KOPT-K1 (cell line): Measurements from ENCODE around the gene MAP4K1.
"Not testable (repeated sequence)": the region's sequence is repeated elsewhere in the genome, so short reads cannot be mapped to it uniquely, and the experiment has no call there.

Source experiments
- H3K27ac ChIP-seq: fragments of 200-600 bp; sonication (generic); 2 replicates; pipeline ENCODE4 v1.5.1; 2016; ENCODE audit warnings: antibody characterized with exemption, mild to moderate bottlenecking, low read depth, low read length; ENCODE audit not compliant: poor library complexity, severe bottlenecking
- H3K36me3 ChIP-seq: fragments of 200-600 bp; sonication (generic); 2 replicates; pipeline ENCODE4 v1.5.1; 2017; ENCODE audit warnings: antibody characterized with exemption, mild to moderate bottlenecking, low read length, moderate library complexity; ENCODE audit not compliant: insufficient read depth
- H3K9me3 ChIP-seq: fragments of 200-600 bp; sonication (generic); 2 replicates; pipeline ENCODE4 v1.5.1; 2017; ENCODE audit warnings: antibody characterized with exemption, low read length, mild to moderate bottlenecking; ENCODE audit not compliant: insufficient read depth, poor library complexity, severe bottlenecking

The MAP4K1 gene

DNA sequence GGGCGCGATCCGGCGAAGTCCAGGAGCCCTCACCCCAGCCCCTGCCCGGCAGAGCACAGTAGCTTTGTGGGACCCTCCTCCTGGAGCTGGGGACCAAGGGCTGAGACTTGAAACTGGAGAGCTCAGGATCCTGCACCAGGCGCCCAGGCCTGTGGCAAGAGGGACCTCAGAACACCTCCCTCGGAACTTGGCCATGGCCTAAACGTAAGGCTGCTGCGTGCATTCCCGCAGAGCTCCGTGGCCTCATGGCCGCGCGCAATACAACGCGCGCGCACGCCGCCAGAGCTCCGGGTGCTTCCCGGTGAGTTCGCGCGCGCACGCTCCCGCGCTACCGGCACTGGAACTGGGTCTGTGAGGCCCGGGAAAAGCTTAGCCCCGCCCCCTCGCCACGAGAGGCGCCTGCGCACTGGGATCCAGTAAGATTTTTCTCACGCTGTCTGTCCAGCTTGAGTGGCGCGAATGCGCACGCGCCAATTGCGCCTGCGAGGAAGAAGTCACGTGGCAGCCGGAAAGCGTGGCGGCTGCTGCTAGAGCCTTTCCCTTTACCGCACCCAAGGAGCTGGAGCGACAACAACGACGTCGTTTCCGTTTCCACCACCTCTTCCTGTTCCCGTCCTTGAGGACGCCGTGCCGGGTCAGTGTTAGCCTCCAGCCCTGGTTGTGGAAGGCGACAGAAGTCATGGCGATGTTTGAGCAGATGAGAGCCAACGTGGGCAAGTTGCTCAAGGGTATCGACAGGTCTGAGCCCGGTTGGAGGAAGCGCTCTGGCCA, 1.0 kb upstream of the MAP4K1 start, which contains the start of gene EIF3K:
Gene EIF3K, plus strand, starts transcription at position 599 of the 771 bp plus-strand sequence. Its CDS starts 81 bp downstream, at position 680.
- peaks cover 48% of the 10 kb centered on the region for H3K36me3 ChIP-seq
- peak within 1 kb of the TSS; percentile 93 for H3K27ac ChIP-seq
- H3K9me3 ChIP-seq: no peaks in the 10 kb centered on the region

DNA sequence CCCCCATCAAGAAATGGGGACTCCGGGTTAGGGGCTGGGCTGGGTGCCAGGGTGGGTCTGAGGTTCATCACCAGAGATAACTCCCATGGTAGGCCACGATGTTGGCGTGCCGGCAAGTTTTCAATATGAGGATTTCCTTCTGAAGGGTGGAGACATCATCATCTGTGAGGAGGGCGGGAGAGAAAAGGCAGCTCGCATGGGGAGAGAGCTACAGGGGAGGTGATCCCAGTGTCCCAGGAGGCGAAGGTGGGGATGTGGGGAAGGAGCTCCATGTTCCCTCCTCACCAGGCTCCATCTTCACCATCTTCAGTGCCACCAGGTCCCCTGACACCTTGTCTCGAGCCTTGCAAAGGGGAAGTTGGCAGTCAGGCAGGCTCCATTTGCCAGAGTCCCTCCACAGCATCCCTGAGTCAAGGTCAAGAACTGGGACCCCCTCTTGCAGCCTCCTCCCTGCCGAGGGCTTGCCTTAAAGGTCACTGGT, 430 bp downstream of the MAP4K1 start:
- peak overlapping the region; percentile 93 for H3K27ac ChIP-seq
- H3K9me3 ChIP-seq: no peaks in the 10 kb centered on the region
- peaks cover 50% of the 10 kb centered on the region for H3K36me3 ChIP-seq

DNA sequence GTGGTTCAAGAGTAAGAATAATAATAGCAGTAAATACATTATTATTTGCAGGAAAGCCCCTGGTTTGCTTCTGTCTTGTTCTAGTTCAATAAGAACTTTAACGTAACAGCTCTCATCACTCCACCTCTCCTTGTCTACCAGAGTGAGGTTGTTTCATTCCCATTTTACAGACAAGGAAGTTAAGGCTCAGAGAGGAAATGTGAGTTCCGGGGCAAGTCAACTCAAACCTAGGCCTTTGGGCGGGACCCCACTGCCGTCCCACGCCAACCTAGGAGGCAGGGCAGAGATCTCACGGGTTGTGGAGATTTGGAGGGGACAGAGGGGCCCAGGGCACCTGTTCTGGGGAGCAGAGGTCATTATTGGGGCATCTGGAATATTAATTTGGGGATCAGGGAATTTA, 1.5 kb downstream of the MAP4K1 start:
- H3K36me3 ChIP-seq: peaks cover 41% of the 10 kb centered on the region
- no peaks in the 10 kb centered on the region for H3K9me3 ChIP-seq
- peak overlapping the region; percentile 93 for H3K27ac ChIP-seq

DNA sequence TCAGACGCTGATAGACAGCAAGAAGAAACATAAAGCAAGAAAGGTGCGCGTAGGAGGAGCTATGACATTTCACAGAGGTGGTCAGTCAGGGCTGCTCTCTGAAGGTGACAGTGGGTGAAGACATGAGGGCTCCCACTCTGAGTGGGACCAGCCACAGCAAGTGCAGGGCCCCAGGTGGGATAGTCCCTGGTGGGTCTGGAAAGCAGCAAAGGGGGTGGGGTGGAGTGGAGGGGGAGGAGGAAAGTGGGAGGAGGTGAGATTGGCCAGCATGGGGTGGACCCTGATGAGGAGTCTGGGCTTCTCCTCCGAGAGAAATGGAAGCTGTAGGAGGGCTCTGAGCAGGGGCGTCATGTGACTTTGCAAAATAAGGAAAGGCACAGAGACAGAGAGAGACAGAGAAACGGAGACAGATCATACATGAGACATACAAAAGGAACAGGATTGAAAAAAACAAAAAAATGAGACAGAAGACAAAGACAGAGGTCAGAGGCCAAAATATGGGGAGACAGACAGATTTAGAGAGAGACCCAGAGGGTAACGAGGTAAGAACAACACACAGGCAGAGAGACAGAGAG, 2.7 kb downstream of the MAP4K1 start:
- Histone ChIP-seq H3K36me3 (peaks cover 38% of the 10 kb centered on the region), H3K27ac (no peak overlapping the region), H3K9me3 (no peaks in the 10 kb centered on the region)

DNA sequence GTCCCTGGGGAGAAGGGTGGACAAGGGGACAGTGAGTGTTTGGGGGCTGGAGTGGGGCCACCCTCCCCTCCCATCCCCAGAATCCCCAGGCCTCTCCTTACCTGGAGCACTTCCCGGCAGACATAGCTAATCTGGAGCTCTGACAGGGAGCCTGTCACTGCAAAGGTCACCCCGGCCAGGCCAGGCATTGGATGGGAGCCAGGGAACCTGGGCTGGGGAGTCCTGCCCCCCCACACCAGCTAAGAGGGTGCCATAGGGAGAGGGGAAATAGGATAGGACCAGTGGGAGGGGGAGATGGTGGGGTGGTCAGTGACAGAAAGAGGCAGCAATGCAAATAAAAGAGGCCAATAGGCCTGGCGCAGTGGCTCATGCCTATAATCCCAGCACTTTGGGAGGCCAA, 3.5 kb downstream of the MAP4K1 start:
- H3K36me3 ChIP-seq: peaks cover 43% of the 10 kb centered on the region
- H3K27ac ChIP-seq: no peak overlapping the region
- no peaks in the 10 kb centered on the region for H3K9me3 ChIP-seq

DNA sequence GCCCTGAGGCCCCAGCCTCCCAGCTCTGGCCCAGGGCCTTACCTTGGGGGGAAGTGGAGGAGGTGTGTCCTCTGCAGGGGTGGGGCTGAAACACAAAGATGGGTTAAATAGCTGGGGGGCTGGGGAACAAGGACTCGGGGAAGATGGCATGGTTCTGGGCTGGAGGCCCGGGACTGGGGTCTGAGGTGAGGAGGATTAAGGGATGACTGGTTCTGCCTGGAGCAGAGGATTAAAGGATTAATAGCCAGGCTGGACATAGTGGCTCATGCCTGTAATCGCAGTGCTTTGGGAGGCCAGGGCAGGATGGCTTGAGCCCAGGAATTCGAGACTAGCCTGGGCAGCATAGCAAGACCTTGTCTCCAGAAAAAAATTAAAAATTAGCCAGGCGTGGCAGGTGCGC, 11.6 kb downstream of the MAP4K1 start:
- Histone ChIP-seq H3K9me3 (no peaks in the 10 kb centered on the region), H3K36me3 (peaks cover 64% of the 10 kb centered on the region), H3K27ac (no peak overlapping the region)

DNA sequence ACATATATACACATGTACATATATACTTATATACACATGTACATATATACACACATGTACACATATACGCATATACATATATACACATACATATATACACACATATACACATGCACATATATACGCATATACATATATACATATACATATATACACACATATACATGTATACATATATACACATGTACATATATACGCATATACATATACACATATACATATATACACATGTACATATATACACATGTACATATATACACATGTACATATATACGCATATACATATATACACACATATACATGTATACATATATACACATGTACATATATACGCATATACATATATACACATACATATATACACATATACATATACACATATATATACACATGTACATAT, 14.9 kb downstream of the MAP4K1 start:
- peaks cover 50% of the 10 kb centered on the region for H3K36me3 ChIP-seq
- H3K27ac ChIP-seq, H3K9me3 ChIP-seq: not testable (repeated sequence)

DNA sequence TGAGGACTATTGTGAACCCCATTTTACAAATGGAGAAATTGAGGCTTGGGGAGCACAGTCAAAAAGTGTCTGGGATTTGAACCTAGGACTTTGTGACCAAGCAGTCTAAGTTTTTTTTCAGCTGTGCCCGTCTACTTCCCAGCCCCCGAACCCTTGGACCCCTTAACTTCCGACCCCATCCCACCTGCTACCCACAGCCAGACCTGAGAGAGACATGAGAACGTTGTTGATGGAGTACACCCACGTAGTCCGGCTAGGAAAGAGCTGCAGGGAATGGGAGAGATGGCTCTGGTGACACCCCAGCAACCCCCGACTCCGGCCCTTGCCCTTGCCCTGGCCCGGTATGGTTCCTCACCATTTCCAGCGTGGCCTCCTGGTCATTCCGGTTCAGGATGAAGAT, 18.0 kb downstream of the MAP4K1 start:
- Histone ChIP-seq H3K36me3 (peaks cover 45% of the 10 kb centered on the region), H3K27ac (no peak overlapping the region), H3K9me3 (no peaks in the 10 kb centered on the region)

DNA sequence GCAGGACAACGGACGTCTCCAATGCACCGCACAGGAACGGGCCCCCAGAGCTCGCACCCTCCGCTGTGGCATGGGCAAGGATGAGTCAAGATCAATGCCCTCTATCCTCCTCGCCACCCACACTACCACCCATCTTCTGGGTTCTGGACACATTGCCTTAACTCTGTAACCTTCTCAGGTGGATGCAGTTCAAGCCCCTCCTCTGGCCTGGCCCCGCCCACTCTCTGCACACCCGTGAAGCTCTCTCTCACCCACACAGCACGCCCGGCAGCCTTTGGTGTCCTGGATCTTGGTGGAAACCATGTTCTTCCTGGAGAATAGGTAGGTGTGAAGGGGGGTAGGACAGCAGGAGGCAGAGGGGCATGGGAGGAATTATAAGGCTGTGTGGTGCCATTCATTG, 20.7 kb downstream of the MAP4K1 start:
- Histone ChIP-seq H3K36me3 (peaks cover 63% of the 10 kb centered on the region), H3K27ac (no peak overlapping the region), H3K9me3 (no peaks in the 10 kb centered on the region)

DNA sequence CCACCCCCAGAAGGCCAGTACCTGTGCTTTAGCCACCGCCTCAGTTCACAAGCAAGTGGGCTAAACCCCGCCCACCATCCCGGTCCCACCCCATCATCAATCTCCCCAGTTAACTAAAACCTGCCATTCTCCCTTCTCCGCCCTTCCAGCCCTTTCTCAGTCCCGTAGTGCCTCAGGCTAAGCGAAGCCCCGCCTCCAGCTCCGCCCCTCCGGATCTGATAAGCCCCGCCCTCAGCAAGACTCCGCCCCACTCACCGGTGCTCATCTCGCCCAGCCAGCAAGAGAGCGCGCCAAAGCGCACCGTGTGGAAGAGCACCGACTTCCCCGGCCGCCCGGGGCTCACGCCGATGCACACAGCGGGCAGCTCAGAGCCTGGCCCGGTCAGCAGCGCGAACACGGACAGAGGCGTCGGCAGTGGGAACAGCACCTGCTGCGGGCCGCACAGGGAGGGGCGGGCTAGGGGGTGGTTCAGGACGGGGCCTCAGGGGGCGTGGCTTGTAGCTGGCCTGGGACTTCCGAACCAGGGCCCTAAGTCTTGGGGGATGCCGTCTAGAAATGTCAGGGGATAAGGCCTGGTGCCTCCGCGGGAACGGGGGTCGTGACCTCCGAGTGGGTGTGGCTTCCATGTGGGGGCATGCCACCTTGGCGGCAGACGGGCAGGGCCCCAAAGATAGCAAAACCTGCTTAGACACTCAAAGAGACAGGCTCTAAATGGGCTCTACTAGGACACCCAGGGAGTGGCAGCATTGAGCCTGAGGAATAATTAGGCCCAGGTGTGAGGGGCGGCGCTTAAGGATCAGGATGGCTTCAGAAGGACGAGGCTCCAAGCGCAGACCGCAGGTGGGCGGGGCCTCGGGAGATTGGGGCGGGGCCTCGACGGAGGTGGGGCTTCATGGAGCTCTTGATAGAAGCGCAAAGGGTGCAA, 21.4 kb downstream of the MAP4K1 start:
- no peak overlapping the region for H3K27ac ChIP-seq
- no peaks in the 10 kb centered on the region for H3K9me3 ChIP-seq
- peaks cover 67% of the 10 kb centered on the region for H3K36me3 ChIP-seq

DNA sequence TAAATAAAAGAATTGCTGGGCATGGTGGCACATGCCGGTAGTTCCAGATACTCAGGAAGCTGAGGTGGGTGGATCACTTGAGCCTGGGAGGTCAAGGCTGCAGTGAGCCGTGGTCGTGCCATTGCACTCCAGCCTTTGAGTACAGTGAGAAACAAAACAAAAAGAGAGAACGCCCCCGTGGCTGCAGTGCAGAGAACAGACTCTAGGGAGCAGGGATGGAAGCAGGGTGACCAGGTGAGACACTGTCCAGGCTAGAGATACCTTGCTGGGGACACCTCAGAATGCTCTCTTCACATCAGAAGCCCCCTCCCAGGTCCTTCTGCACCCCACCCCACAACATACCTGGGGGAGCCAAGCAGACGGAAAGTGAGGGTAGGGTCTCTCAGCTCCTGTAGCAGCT, 24.8 kb downstream of the MAP4K1 start:
- Histone ChIP-seq H3K27ac (no peak overlapping the region), H3K36me3 (peaks cover 61% of the 10 kb centered on the region), H3K9me3 (no peaks in the 10 kb centered on the region)

DNA sequence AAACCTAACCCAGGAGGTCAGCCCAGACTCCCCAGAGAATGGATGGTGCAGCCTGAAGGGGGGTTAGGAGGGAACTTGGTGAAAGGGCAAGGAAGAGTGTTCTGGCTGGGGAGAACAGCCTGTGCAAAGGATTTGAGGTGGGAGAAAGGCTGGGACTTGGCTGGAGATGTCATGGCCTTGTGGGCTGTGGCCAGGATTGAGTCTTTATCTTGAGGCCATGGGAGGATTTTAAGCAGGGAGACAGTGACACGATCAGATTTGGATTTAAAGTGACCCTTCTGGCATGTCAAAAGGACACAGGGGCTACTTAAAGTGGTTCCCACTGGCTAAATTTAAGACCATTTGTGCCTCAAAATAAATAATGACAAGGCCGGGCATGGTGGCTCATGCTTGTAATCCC, 29.7 kb downstream of the MAP4K1 start:
- H3K27ac ChIP-seq: no peak overlapping the region
- no peaks in the 10 kb centered on the region for H3K9me3 ChIP-seq
- peaks cover 25% of the 10 kb centered on the region for H3K36me3 ChIP-seq

DNA sequence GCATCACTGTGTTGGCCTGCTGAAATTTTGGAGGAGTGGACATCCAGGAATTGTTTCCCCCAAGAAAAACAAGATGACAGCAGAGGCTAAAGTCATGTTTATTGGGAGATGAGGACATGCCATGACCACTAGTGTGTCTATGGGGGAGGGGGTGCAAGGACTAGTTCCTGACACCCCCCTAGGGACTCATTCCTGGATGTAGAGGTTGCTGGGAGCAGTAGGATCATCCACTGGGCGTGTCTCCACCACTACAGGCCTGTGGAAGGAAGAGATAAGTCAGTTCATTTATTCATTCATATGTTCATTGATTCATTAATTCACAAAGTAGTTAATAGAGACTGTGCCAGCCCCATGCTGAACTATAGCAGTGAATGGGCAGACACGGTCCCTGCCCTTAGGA, 30.2 kb downstream of the MAP4K1 start:
- Histone ChIP-seq H3K36me3 (peaks cover 22% of the 10 kb centered on the region), H3K27ac (no peak overlapping the region), H3K9me3 (no peaks in the 10 kb centered on the region)

DNA sequence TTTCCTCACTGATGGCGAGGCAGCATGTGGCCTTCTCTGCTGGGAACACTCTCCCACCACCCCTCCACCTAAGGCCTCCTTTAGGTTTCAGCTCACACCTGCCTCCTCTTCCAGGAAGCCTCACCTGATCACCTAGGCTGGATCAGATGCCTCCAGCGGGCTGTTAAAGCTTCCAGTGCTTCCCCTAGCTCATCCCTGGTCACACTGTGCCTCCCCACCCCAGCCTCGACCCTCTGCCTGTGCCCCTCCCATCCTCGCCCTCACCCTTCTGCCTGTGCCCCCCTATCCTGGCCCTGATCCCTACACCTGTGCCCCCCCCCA, 33.8 kb downstream of the MAP4K1 start:
- no peak overlapping the region for H3K27ac ChIP-seq
- H3K9me3 ChIP-seq: no peaks in the 10 kb centered on the region
- H3K36me3 ChIP-seq: peaks cover 7% of the 10 kb centered on the region; the same call in 1 of the 2 replicates
